Panc1 (cell line): ENCODE results near the gene SIX3.

Experiments
- CTCF ChIP-seq: fragments of 450-650 bp; IDR thresholded peaks from 2 replicates; pipeline ENCODE4 v1.5.1; 2017; ENCODE audit warnings: mild to moderate bottlenecking
- POLR2AphosphoS5 ChIP-seq: IDR thresholded peaks from 2 replicates; pipeline ENCODE4 v1.6.1; 2012; ENCODE audit warnings: mild to moderate bottlenecking, low read depth, low read length, moderate library complexity
- REST ChIP-seq, 2 experiments: IDR thresholded peaks; 2 replicates each; pipeline ENCODE4 v1.6.1; 2011 to 2012; ENCODE audit warnings: low read depth in 2 of 2, control low read depth in 1 of 2, low read length in 1 of 2, mild to moderate bottlenecking in 1 of 2, moderate library complexity in 1 of 2; ENCODE audit not compliant: insufficient read depth in 1 of 2
- SIN3A ChIP-seq: IDR thresholded peaks from 2 replicates; pipeline ENCODE4 v1.6.1; 2012; ENCODE audit warnings: low read depth, mild to moderate bottlenecking, low read length, moderate library complexity, borderline replicate concordance; ENCODE audit not compliant: insufficient read depth

GRCh38 chr2:44940049-44940494, 1.4 kb upstream of the SIX3 start:
- TF ChIP-seq POLR2AphosphoS5 (no peak), REST (IDR thresholded peaks at IDR 0.05; ENCODE audit: insufficient read depth in 1 of 2, low read depth in 2 of 2, low read length in 1 of 2) (no peak), SIN3A (no peak), CTCF (no peak)
